ENCODE results near the gene RTN4. TPM values are rescaled to one million over a fixed set of nuclear protein-coding genes. Genes with fewer than 3 reads are reported as not detected.

The RTN4 gene
- total RNA-seq, 2 donors from 2014 or later = 199 to 280 TPM

GRCh38 chr2:54947646-54948045, 102.6 kb downstream of the RTN4 start:
- no peak for TF ChIP-seq CTCF (IDR thresholded peaks at IDR 0.05)
- no peaks in the 10 kb centered on the region for H3K4me1 ChIP-seq
- no peaks in the 10 kb centered on the region for H3K27me3 ChIP-seq
- H3K27ac ChIP-seq = no peak overlapping the region
- H3K9me3 ChIP-seq = no peaks in the 10 kb centered on the region
- no peak for DNase-seq
- no peak overlapping the region for H3K9ac ChIP-seq (ENCODE audit: low read depth in 2 of 2, low read length in 2 of 2)
- intact Hi-C loops (cut with DNase I) = no loop called here
- no peak overlapping the region for H3K4me3 ChIP-seq
- no peaks in the 10 kb centered on the region for H3K36me3 ChIP-seq

GRCh38 chr2:54947136-54947535, 103.1 kb downstream of the RTN4 start:
- H3K36me3 ChIP-seq = no peaks in the 10 kb centered on the region
- no peak for DNase-seq
- no peaks in the 10 kb centered on the region for H3K27me3 ChIP-seq
- H3K4me3 ChIP-seq = no peak overlapping the region
- no peaks in the 10 kb centered on the region for H3K9me3 ChIP-seq
- no peaks in the 10 kb centered on the region for H3K4me1 ChIP-seq
- no peak for TF ChIP-seq CTCF (IDR thresholded peaks at IDR 0.05)
- intact Hi-C loops (cut with DNase I) = no loop called here
- no peak overlapping the region for H3K27ac ChIP-seq
- H3K9ac ChIP-seq (ENCODE audit: low read depth in 2 of 2, low read length in 2 of 2) = no peak overlapping the region

- no peak for DNase-seq
- no peak overlapping the region for H3K9ac ChIP-seq (ENCODE audit: low read depth in 2 of 2, low read length in 2 of 2)
- intact Hi-C loops (cut with DNase I) = no loop called here
- H3K4me1 ChIP-seq = no peaks in the 10 kb centered on the region
- no peak overlapping the region for H3K27ac ChIP-seq
- no peaks in the 10 kb centered on the region for H3K27me3 ChIP-seq
- TF ChIP-seq CTCF (IDR thresholded peaks at IDR 0.05) = no peak
- no peaks in the 10 kb centered on the region for H3K9me3 ChIP-seq
- no peaks in the 10 kb centered on the region for H3K36me3 ChIP-seq
- no peak overlapping the region for H3K4me3 ChIP-seq
Observed at GRCh38 chr2:54946220-54946805, 103.9 kb downstream of the RTN4 start.

GRCh38 chr2:54945391-54946219, 104.6 kb downstream of the RTN4 start:
- no peak overlapping the region for H3K27ac ChIP-seq
- no peak for DNase-seq
- H3K4me3 ChIP-seq = no peak overlapping the region
- H3K9ac ChIP-seq (ENCODE audit: low read depth in 2 of 2, low read length in 2 of 2) = no peak overlapping the region
- H3K27me3 ChIP-seq = no peaks in the 10 kb centered on the region
- no peak for TF ChIP-seq CTCF (IDR thresholded peaks at IDR 0.05)
- no peaks in the 10 kb centered on the region for H3K4me1 ChIP-seq
- H3K9me3 ChIP-seq = no peaks in the 10 kb centered on the region
- intact Hi-C loops (cut with DNase I) = no loop called here
- H3K36me3 ChIP-seq = no peaks in the 10 kb centered on the region

- Histone ChIP-seq H3K4me3 (no peak overlapping the region), H3K9me3 (no peaks in the 10 kb centered on the region), H3K36me3 (no peaks in the 10 kb centered on the region), H3K27me3 (no peaks in the 10 kb centered on the region), H3K9ac (ENCODE audit: low read depth in 2 of 2, low read length in 2 of 2) (no peak overlapping the region), H3K27ac (no peak overlapping the region), H3K4me1 (no peaks in the 10 kb centered on the region)
- DNase-seq = no peak
- TF ChIP-seq CTCF (IDR thresholded peaks at IDR 0.05) = no peak
- intact Hi-C loops (cut with DNase I) = no loop called here
Observed at GRCh38 chr2:54944724-54945326, 105.4 kb downstream of the RTN4 start.
